DND-41 (cell line): ENCODE measurements around the gene GSE1.

Experiments used
- EZH2 ChIP-seq: IDR thresholded peaks from 3 replicates; pipeline ENCODE4 v1.6.1; 2012; ENCODE audit warnings: borderline replicate concordance, low read depth, mild to moderate bottlenecking, moderate library complexity, low read length, inconsistent platforms; ENCODE audit not compliant: severe bottlenecking
- TF ChIP-seq, protein P1 (sequence below): IDR thresholded peaks from 2 replicates; pipeline ENCODE4 v1.5.1; 2012; ENCODE audit warnings: borderline replicate concordance, low read length, moderate library complexity, mild to moderate bottlenecking; ENCODE audit not compliant: poor library complexity, severe bottlenecking; ENCODE audit errors: extremely low read depth

DNA sequence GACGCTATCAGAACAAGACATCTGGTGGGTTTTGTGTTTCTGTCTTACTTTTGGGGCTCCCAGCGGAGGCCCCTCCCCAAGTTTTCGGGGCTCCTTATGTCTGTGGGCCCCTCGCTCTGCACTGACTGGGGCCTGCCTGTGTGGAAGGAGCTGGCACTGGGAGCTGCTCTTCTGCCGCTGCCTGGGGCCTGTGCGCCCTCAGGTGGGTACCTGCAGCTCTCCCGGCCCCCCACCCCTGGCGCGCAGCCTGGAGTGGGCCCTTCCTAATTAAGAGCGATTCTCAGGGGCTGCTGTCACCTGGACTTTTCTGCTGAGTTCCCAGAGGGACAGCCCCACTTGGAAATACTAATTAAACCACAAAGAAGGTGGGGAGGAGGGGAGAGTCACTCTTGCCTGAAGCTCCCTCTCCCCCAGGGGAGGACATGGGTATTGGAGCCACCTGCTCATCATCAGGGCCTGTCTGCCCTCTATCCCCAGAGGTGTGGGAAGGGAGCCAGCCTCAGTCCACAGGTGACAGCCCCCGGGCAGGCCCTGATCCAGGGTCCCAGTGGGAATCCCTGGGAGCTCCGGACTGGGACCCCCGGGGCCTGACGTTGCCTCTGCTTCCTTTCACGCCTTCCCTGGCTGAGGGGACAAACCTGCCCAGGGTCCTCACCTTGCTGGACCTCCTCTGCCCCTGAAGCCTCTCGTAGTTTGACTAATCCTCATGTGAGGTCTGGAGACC, 36.5 kb downstream of the GSE1 start:
- TF ChIP-seq, protein P1, sequence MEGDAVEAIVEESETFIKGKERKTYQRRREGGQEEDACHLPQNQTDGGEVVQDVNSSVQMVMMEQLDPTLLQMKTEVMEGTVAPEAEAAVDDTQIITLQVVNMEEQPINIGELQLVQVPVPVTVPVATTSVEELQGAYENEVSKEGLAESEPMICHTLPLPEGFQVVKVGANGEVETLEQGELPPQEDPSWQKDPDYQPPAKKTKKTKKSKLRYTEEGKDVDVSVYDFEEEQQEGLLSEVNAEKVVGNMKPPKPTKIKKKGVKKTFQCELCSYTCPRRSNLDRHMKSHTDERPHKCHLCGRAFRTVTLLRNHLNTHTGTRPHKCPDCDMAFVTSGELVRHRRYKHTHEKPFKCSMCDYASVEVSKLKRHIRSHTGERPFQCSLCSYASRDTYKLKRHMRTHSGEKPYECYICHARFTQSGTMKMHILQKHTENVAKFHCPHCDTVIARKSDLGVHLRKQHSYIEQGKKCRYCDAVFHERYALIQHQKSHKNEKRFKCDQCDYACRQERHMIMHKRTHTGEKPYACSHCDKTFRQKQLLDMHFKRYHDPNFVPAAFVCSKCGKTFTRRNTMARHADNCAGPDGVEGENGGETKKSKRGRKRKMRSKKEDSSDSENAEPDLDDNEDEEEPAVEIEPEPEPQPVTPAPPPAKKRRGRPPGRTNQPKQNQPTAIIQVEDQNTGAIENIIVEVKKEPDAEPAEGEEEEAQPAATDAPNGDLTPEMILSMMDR, result no peak
- no peak for TF ChIP-seq EZH2
